Thyroid gland (tissue), 4 donors: ENCODE data around the gene ROBO2.

Experiments
- CTCF ChIP-seq, 6 experiments: fragments of 200-600 bp in 3 of 6; fragments of 450-650 bp in 3 of 6; sonication (generic) in 3 of 6; IDR thresholded peaks; one replicate each; pipeline ENCODE4 v1.5.1; 2016 to 2019; ENCODE audit warnings: antibody characterized with exemption in 6 of 6, mild to moderate bottlenecking in 2 of 6, inconsistent platforms in 1 of 6, moderate library complexity in 1 of 6
- POLR2A ChIP-seq, 2 donors: fragments of 450-650 bp; IDR thresholded peaks; one replicate each; pipeline ENCODE4 v1.6.1; 2017; ENCODE audit warnings: antibody characterized with exemption in 2 of 2, mild to moderate bottlenecking in 2 of 2, moderate library complexity in 1 of 2

GRCh38 chr3:77648664-77649063 is 608.8 kb downstream of the ROBO2 start:
- TF ChIP-seq POLR2A (IDR thresholded peaks at IDR 0.05) (no peak), CTCF (IDR thresholded peaks at IDR 0.05) (no peak)
